Kidney (tissue), 14 donors: Measurements from ENCODE around the gene SLC2A1. TPM values are rescaled to one million over a fixed set of nuclear protein-coding genes. Genes with fewer than 3 reads are reported as not detected.

ENCODE experiments used
- DNase-seq, 5 donors: peaks; one replicate each; pipeline ENCODE4 v3.0.0-alpha.2; 2013 to 2020
- FAIRE-seq: peaks from 2 replicates; lab custom pipeline; 2012; peaks lifted over from hg19 to GRCh38; lab: Jason Lieb, UNC
- H3K27ac ChIP-seq, 2 donors: one replicate each; pipeline ENCODE4 v1.7.0; 2013; ENCODE audit warnings: low read depth in 2 of 2, low read length in 2 of 2, inconsistent platforms in 1 of 2
- H3K27me3 ChIP-seq: one replicate; pipeline ENCODE4 v1.7.1; 2013; ENCODE audit warnings: low read length, inconsistent platforms; ENCODE audit not compliant: control insufficient read depth, insufficient read depth
- H3K36me3 ChIP-seq, 3 donors: one replicate each; pipeline versions ENCODE4 v1.7.0 to v1.7.1; 2013; ENCODE audit warnings: low read length in 3 of 3, control low read depth in 1 of 3, inconsistent platforms in 1 of 3; ENCODE audit not compliant: insufficient read depth in 3 of 3, control insufficient read depth in 2 of 3
- H3K4me1 ChIP-seq, 3 donors: one replicate each; pipeline versions ENCODE4 v1.7.0 to v1.7.1; 2013; ENCODE audit warnings: low read length in 3 of 3, inconsistent platforms in 1 of 3, low read depth in 1 of 3; ENCODE audit not compliant: control insufficient read depth in 2 of 3, insufficient read depth in 2 of 3
- H3K4me3 ChIP-seq, 3 donors: one replicate each; pipeline versions ENCODE4 v1.7.0 to v1.8.1; 2013; ENCODE audit warnings: low read length in 3 of 3, control low read depth in 1 of 3, inconsistent platforms in 1 of 3
- H3K9ac ChIP-seq, 3 donors: one replicate each; pipeline versions ENCODE4 v1.7.0 to v1.7.1; 2013; ENCODE audit warnings: low read length in 3 of 3, control low read depth in 1 of 3, inconsistent platforms in 1 of 3
- H3K9me3 ChIP-seq, 3 donors: one replicate each; pipeline versions ENCODE4 v1.7.0 to v1.7.1; 2013; ENCODE audit warnings: low read length in 3 of 3, control low read depth in 1 of 3, inconsistent platforms in 1 of 3; ENCODE audit not compliant: control insufficient read depth in 2 of 3, insufficient read depth in 1 of 3
- intact Hi-C: fragments of 100-400 bp; cut with DNase I; formaldehyde crosslinking; loops from one replicate; pipeline ENCODE4 v1.11.1; 2022
- polyA plus RNA-seq: library from polyadenylated mRNA; stranded (reverse); fragments of 350-450 nt; fragmentation: Illumina TruSeq; extraction: RNeasy Lipid Tissue Mini Kit (QIAGEN cat#74804); gene quantifications from one replicate; pipeline ENCODE4 v1.2.3, GENCODE V29; 2014; ENCODE audit warnings: low read depth, low replicate concordance; ENCODE audit not compliant: insufficient read depth
- total RNA-seq: library from RNA; stranded (reverse); fragmentation: NEBNext Ultra II Directional; extraction: Animal tissue kit (Norgen Biotek cat#: 25700); gene quantifications from one replicate; pipeline ENCODE4 v1.2.1, GENCODE V29; 2021
- TF ChIP-seq, protein P1 (sequence below): IDR thresholded peaks from 3 replicates; pipeline ENCODE4 v1.5.1; 2012; ENCODE audit warnings: mild to moderate bottlenecking, moderate library complexity, borderline replicate concordance; ENCODE audit not compliant: insufficient read depth; ENCODE audit errors: extremely low read depth
- donor health status: control.
- donor health status: control.
- donor health status: control.
- donor health status: control.
- donor health status: control.
- donor health status: DM: yes; HTN: yes; CAD: no.
- donor health status: Normal renal cell carcinoma (clear cell type).

SLC2A1 gene
- total and polyA plus RNA-seq, 2 donors from 2014 or later = 28.6 to 55.9 TPM

DNA sequence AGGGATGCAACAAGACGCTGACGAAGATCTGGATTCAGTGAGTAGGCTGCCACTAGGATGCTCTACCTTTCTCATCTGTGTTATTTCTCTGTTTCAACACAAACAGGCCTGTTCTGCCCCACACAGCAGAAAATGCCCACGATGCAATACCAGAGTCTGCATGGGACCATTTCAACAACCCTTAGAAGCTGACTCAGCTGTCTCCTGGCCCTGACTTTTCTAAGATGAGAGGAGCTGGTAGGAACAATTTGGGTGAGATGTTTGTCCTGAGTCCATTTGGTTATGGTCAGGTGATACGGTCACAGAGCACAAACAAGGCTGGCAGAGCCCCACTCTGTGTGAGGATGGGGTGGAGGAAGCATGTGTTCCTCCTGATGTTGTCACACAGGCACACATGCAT is 11.5 kb upstream of the SLC2A1 start:
- Histone ChIP-seq H3K4me1 (no peaks in the 10 kb centered on the region), H3K27ac (no peak overlapping the region), H3K27me3 (no peaks in the 10 kb centered on the region), H3K4me3 (no peak overlapping the region), H3K9ac (no peak overlapping the region), H3K36me3 (no peaks in the 10 kb centered on the region), H3K9me3 (no peaks in the 10 kb centered on the region)
- intact Hi-C loops = no loop called here
- DNase-seq = no peak
- FAIRE-seq = no peak
- TF ChIP-seq, protein P1, sequence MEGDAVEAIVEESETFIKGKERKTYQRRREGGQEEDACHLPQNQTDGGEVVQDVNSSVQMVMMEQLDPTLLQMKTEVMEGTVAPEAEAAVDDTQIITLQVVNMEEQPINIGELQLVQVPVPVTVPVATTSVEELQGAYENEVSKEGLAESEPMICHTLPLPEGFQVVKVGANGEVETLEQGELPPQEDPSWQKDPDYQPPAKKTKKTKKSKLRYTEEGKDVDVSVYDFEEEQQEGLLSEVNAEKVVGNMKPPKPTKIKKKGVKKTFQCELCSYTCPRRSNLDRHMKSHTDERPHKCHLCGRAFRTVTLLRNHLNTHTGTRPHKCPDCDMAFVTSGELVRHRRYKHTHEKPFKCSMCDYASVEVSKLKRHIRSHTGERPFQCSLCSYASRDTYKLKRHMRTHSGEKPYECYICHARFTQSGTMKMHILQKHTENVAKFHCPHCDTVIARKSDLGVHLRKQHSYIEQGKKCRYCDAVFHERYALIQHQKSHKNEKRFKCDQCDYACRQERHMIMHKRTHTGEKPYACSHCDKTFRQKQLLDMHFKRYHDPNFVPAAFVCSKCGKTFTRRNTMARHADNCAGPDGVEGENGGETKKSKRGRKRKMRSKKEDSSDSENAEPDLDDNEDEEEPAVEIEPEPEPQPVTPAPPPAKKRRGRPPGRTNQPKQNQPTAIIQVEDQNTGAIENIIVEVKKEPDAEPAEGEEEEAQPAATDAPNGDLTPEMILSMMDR = no peak

DNA sequence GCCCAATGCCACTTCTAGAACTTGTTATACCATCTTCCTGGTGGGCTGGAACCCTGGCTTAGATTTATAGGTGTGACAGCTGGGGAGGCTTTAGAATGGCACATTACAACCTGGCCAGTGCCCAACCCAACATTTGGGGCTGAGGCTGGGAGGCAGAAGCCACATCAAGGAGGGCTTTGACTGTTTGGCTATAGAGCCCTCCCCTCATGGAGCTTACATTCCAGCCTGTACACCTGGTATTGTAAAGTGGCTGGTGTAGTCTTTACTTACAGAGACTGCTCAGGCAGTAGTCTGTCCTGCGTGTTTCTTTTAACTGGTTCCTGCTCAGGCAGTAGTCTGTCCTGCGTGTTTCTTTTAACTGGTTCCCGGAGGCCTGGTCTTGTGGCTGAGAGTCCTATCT is 10.0 kb upstream of the SLC2A1 start:
- intact Hi-C loops = no loop called here
- Histone ChIP-seq H3K27me3 (no peaks in the 10 kb centered on the region), H3K4me3 (no peak overlapping the region), H3K9me3 (no peaks in the 10 kb centered on the region), H3K9ac (no peak overlapping the region), H3K27ac (no peak overlapping the region), H3K36me3 (no peaks in the 10 kb centered on the region), H3K4me1 (no peaks in the 10 kb centered on the region)
- DNase-seq = no peak
- TF ChIP-seq, protein P1 = no peak
- FAIRE-seq = no peak

DNA sequence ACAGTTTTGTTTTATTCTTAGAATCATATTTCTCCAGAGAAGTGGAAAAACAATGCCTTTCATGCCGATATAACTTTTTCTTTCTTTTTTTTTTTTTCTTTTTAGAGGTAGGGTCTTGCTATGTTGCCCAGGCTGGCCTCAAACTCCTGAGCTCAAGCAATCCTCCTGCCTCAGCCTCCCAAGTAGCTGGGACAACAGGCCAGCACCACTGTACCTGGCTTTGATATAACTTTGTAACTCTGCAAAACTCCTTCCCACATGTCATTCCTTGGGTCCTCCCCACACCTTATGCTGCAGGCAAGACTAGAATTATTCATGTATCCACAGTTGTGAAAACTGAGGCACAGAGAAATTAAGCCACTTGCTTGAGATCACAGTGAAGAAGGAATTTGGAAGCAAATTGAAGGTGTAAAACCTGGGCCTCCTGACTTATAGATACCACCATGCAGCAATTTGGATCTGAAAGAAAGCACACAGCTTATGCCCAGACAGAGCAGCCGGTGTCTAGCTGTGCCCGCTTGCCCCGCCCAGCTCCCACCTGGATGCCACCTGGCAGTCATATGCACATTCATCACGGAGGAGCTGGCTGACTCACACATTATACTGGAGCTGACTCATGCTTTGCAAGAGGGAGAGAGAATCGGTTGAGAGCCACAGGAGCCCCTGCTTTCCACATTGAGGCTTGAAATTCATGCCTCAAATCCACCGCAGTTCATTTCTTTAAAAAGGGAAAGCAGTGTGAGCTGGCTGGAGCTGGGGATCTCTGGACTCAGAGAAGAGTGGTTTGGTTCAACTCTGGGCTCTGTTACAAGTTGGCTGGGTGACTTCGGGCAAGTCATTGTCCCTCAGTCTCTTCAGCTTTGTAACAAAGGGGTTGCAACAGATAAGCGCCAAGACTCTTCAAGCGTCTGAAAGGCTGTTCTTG is 8.3 kb upstream of the SLC2A1 start:
- FAIRE-seq (no peak), DNase-seq (peak in 1 of 5 donors; percentile 91)
- H3K36me3 ChIP-seq = no peaks in the 10 kb centered on the region
- H3K27ac ChIP-seq = peak overlapping the region; percentile 65 to 80
- H3K9me3 ChIP-seq = no peaks in the 10 kb centered on the region
- TF ChIP-seq, protein P1 = no peak
- peak overlapping the region in 1 of 3 donors; percentile 38 for H3K9ac ChIP-seq
- intact Hi-C loops = no loop called here
- H3K4me1 ChIP-seq = peaks cover 0 to 7% (median 2%) of the 10 kb centered on the region in 3 donors
- no peaks in the 10 kb centered on the region for H3K27me3 ChIP-seq
- H3K4me3 ChIP-seq = no peak overlapping the region
